Right kidney (tissue), 9 donors: Measurements from ENCODE around the gene ZNF410.
"Not testable (repeated sequence)": the region's sequence is repeated elsewhere in the genome, so short reads cannot be mapped to it uniquely, and the experiment has no call there.

Experiments used
- DNase-seq: peaks from one replicate; pipeline ENCODE4 v3.0.0-alpha.2; 2016
- long read RNA-seq, 8 donors: transcript quantifications; one replicate each; lab custom pipeline, GENCODE V29; 2026

Gene ZNF410, protein sequence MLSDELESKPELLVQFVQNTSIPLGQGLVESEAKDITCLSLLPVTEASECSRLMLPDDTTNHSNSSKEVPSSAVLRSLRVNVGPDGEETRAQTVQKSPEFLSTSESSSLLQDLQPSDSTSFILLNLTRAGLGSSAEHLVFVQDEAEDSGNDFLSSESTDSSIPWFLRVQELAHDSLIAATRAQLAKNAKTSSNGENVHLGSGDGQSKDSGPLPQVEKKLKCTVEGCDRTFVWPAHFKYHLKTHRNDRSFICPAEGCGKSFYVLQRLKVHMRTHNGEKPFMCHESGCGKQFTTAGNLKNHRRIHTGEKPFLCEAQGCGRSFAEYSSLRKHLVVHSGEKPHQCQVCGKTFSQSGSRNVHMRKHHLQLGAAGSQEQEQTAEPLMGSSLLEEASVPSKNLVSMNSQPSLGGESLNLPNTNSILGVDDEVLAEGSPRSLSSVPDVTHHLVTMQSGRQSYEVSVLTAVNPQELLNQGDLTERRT
- long read RNA-seq, donor 1, transcript ZNF410-211 (12 exons, 2,601 nt): major isoform, 5 of 16 reads
- long read RNA-seq, donor 1, partial matches to known transcripts: 9 of 16 reads
- long read RNA-seq, donor 1, other reads (novel, unspliced or antisense): 0 of 16 reads
- long read RNA-seq, donor 2, partial matches to known transcripts: 0 of 2 reads
- long read RNA-seq, donor 2, other reads (novel, unspliced or antisense): 0 of 2 reads
- long read RNA-seq, donor 3, partial matches to known transcripts: 0 of 5 reads
- long read RNA-seq, donor 3, other reads (novel, unspliced or antisense): 0 of 5 reads
- long read RNA-seq, donor 4, partial matches to known transcripts: 0 of 2 reads
- long read RNA-seq, donor 4, other reads (novel, unspliced or antisense): 0 of 2 reads
- long read RNA-seq, donor 5, transcript ZNF410-211 (12 exons, 2,601 nt): major isoform, 7 of 8 reads
- long read RNA-seq, donor 5, partial matches to known transcripts: 0 of 8 reads
- long read RNA-seq, donor 5, other reads (novel, unspliced or antisense): 0 of 8 reads
- long read RNA-seq, donor 6, partial matches to known transcripts: 0 of 5 reads
- long read RNA-seq, donor 6, other reads (novel, unspliced or antisense): 0 of 5 reads
- long read RNA-seq, donor 7: 0 reads
- long read RNA-seq, donor 8, partial matches to known transcripts: 0 of 7 reads
- long read RNA-seq, donor 8, other reads (novel, unspliced or antisense): 0 of 7 reads

DNA sequence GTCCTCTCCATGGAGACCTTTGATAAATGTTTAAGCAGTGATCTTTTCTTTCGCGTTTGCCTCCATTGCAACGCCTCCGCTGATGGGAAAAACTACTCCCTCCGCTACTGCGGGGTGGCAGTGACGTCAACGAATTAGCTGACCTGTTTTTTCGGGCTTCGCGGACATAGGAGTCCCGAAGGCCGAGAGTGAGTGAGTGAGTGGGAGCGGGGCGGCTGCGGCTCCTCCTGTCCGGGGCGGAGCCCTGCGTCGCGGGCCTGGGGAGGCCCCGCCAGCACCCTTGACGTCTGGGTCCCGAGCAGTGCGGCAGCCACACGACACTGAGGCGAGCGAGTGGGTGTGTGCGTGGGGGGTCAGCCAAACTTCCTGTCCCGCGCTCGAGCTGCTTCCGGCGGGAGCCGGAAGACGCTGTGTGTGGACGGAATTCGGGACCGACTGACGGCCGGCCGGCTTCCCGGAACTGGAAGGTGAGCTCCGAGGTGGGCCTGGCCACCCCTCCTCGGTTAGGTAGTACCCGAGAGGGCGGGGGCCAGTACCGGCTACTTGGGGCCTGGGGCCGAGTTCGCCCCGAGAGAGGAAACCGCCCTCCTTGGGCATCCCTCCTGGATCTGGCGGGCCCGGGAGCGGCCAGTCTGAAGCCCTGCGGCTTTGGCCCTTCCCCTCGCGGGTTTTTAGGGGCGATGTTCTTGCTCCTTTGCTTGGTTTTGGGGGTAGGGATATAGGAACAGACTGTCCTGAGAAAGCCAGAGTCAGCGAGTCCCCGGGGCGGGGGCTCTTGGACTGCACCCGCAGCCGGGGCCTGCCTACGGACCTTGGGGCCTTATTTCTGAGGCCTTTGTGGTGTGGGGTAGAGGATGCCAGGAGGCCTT, at the start of gene ZNF410:
Gene ZNF410 (plus strand): TSS at position 411 of the 869 bp plus-strand sequence. CDS start 5,317 bp downstream, outside the sequence.
- peak; percentile 97 for DNase-seq

DNA sequence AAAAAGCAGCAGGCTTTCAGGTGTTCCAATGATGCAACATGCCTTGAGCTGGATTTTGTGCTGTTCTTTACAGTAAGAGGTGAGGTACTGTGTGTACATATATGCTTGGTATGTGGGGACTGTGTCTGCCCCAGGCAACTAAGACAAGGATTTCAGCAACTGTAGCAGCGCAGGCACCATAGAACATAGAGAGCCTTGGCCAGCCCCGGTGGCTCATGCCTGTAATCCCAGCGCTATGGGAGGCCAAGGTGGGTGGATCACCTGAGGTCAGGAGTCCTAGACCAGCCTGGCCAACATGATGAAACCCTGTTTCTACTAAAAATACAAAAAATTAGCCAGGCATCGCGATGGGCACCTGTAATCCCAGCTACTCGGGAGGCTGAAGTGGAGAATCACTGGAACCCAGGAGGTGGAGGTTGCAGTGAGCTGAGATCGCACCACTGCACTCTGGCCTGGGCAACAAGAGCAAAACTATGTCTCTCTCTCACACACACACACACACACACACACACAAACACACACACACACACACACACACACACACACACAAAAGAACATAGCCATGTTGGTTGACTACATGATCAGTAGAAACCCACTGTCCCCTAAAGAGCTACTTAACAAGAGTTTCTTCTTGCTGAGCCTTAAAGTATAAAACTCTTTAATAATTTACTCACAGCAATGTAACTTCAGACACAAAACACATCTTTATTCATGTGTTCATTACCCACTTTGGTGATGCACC, 48.2 kb upstream of the ZNF410 start:
- DNase-seq: not testable (repeated sequence)

- DNase-seq: no peak
These were observed 44.5 kb upstream of the ZNF410 start for GRCh38 chr14:73842201-73842600.

DNA sequence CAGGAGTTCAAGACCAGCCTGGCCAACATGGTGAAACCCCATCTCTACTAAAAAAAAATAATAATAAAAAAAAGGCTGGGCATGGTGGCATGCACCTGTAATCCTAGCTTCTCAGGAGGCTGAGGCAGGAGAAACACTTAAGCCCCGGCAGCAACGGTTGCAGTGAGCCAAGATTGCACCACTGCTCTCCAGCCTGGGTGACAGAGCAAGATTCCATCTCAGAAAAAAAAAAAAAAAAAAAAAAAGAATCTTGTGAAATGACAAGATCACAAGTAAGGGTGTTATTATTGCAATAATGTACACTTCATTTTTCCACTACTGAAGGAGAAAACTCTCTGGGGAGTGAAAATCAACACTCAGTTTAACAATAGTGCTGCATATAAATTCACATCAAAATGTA, 43.8 kb upstream of the ZNF410 start:
- no peak for DNase-seq

DNA sequence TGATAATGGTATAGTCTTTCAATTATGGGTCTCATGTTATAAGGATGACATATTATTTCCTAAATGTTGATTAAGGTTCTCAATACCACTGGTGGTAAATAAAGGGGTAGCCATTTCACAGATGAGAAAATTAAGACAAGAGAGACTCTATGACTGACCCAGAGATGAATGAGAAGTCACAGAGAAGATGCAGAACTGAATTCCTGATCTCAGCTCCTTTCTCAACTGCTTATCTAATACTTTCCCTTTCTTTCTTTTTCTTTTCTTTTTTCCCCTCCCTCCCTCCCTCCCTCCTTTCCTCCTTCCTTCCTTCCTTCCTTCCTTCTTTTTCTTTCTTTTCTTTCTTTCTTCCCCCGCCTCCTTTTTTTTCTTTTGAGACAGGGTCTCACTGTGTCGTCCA, 43.4 kb upstream of the ZNF410 start:
- no peak for DNase-seq

DNA sequence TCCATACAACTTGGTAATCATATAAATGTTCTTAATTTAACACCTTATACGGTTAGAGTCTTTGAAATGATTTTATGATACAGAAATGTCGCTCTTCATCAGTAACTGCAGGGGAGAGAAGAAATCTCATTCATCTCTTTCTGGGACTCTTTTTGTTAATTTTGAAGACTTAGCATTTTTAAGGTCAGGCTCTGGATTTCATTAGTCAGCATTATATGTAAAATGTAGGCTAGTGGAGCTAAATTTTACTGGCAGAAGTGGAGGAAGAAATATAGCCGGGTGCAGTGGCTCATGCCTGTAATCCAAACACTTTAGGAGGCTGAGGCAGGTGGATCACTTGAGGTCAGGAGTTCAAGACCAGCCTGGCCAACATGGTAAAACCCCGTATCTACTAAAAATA, 39.7 kb upstream of the ZNF410 start:
- no peak for DNase-seq

DNA sequence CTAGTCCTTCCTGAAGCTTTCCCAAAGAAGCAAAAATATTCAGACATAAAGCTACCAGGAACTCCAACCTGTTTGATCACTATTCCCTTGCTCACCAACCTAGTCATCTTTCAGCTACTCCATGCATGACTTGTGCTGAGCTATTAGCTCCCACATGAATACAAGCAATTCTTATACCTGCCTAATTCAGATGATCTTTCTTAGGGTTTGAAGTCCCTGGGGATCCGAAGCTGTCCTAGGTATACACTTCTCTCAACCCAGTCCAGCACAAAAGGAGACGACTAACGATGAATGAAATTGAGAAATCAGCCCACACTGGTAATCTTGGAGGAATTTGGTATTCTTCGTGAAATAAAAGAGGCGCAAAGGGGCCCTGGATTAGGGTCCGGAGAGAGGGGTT, 35.7 kb upstream of the ZNF410 start:
- DNase-seq: peak; percentile 35

DNA sequence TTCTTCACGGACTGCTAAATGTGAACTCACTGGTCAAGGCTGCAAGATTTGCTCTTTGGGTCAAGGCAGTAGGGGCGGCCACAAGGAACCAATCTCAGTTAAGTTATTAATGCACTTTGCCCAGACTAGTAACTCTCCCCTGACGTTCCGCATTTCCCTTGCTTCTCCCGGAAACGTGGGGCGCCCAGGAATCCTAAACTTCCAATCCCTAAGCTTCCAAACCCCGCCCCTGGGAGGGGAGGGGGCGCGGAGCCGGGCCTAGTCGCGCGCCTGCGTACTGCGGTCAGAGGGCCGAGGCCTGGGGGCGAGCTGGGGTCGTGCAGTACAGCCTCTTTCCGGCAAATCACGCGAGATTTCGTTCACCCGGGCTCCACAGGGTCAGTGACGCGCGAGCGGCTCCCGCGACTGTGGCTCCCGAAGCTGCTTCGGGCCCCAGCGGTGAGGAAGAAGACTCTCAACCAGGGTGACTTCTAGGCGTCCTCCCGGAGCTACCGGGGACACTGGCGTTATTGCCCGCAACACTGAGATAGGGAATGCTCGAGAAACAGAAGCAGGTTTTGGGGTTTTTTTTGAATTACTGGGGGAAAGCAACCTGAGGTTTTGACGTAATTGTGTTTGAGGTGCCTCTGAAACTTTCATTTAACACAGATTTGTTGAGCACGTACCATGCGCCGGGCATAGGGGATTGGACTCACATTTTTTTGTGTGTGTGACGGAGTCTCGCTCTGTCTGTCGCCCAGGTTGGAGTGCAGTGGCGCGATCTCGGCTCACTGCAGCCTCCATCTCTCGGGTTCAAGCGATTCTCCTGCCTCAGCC, 34.9 kb upstream of the ZNF410 start, which contains the start of gene PTGR2:
Gene PTGR2 (plus strand): TSS at position 265 of the 816 bp plus-strand sequence. CDS start 7,032 bp downstream, outside the sequence.
- DNase-seq: peak; percentile 94

GRCh38 chr14:73859145-73859544, 27.5 kb upstream of the ZNF410 start:
- DNase-seq: no peak

GRCh38 chr14:73861073-73861472, 25.6 kb upstream of the ZNF410 start:
- no peak for DNase-seq

GRCh38 chr14:73862480-73862879, 24.2 kb upstream of the ZNF410 start:
- no peak for DNase-seq

DNA sequence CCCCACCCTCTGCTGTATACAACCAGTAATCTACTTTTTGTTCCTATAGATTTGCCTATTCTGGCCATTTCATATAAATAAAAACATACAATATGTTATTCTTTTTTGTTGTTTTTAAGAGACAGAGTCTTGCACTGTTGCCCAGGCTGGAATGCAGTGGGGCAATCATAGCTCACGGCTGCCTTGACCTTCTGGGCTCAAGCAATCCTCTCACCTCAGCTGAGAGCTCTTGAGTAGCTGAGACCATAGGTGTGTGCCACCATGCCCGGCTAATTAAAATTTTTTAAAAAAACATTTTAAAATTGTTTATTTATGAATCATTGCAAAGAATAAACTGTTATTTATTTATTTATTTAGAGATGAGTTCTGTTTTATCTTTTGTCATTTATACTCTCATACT, 23.4 kb upstream of the ZNF410 start:
- DNase-seq: no peak

GRCh38 chr14:73865534-73866113, 21.0 kb upstream of the ZNF410 start:
- DNase-seq: no peak

DNA sequence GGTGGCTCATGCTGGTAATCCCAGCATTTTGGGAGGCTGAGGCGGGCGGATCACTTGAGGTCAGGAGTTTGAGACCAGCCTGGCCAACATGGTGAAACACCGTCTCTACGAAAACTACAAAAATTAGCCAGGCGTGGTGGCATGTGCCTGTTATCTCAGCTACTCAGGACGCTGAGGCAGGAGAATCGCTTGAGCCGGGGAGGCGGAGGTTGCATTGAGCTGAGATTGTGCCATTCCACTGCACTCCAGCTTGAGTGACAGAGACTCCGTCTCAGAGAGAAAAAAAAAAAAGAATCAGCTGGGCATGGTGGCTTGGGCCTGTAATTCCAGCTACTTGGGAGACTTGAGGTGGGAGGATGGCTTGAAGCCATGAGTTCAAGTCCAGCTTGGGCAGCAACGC, 16.9 kb upstream of the ZNF410 start:
- not testable (repeated sequence) for DNase-seq

- no peak for DNase-seq
These were observed 16.0 kb upstream of the ZNF410 start for GRCh38 chr14:73870525-73871235.

GRCh38 chr14:73873660-73874059, 13.0 kb upstream of the ZNF410 start:
- no peak for DNase-seq

DNA sequence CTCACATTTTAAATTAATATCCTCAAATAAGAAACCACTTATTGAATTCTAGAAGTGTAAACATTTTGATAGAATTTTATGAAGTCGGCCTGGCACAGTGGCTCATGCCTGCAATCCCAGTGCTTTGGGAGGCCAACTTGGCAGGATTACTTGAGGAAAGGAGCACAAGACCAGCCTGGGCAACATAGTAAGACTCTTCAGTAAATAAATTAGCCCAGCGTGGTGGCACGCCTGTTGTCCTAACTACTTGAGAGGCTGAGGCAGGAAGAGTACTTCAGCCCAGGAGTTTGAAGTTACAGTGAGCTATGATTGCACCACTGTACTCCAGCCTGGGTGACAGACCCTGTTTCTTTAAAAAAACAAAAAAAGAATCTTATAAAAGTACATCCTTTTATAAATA, 8.9 kb upstream of the ZNF410 start:
- DNase-seq: no peak

- DNase-seq: no peak
These were observed 8.2 kb upstream of the ZNF410 start for GRCh38 chr14:73878436-73878835.

DNA sequence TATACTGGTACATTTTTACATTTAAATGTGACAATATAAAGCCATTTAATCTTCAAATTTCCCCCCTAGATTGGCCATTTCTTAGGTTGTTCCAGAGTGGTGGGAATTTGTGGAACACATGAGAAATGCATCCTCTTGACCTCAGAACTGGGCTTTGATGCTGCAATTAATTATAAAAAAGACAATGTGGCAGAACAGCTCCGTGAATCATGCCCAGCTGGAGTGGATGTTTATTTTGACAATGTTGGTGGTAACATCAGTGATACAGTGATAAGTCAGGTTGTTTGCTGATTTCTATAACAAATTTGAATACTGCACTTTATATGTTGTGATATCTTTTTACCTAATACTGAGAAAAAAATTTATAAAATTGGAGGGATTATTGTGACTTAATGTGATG, 7.6 kb upstream of the ZNF410 start:
- DNase-seq: no peak
